ENCODE measurements around the gene ATF7. TPM values are rescaled to one million over a fixed set of nuclear protein-coding genes. Genes with fewer than 3 reads are reported as not detected.

The ATF7 gene
- 10 to 100 TPM; 22.1 to 24.7 TPM for total RNA-seq

DNA sequence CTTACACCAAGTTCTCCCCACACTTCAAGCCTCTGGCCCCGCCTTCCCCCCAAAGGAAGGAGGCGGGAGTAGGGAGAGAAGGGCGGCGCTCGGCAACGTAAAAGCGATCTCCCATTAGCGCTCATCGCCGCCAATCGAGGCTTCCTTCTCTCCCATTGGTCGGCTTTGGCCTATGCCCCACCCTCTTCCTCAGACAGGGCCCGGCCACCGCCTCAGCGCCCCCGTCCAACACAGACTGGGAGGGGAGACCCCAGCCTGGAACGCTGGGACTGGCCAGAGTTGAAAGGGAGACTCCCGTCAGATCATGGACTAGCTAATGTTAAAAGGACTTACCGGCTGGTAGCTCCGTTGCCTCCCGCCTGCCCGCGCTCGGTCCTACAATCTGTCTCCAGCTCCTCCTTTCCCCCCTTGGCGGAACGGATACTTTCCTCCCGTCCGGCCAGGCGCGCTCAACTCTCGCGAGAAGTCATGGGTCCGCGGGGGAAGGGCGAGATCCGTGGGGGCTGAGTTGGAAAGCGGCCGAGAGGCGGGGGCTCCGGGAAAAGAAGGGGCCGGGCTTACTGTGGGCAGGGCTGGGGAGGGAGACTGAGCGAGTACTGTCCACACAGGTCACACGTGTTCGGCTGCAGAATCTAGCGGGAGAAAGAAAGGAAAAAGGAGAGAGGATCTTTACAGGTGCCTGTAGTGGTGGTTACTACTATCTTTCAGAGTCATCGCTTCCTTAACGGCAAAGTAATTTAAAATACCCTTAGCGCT, at the start of gene ATF7:
TSS of gene ATF7 (minus strand) at position 437 of the 756 bp plus-strand sequence. CDS start 25,382 bp downstream, outside the sequence.
- peaks cover 0 to 40% of the 10 kb centered on the region in 2 donors for H3K4me1 ChIP-seq
- no peaks in the 10 kb centered on the region for H3K27me3 ChIP-seq
- H3K9me3 ChIP-seq = no peaks in the 10 kb centered on the region
- H3K4me3 ChIP-seq = peak within 1 kb of the TSS; percentile 58 to 67
- H3K36me3 ChIP-seq = no peaks in the 10 kb centered on the region
- TF ChIP-seq, protein P1, sequence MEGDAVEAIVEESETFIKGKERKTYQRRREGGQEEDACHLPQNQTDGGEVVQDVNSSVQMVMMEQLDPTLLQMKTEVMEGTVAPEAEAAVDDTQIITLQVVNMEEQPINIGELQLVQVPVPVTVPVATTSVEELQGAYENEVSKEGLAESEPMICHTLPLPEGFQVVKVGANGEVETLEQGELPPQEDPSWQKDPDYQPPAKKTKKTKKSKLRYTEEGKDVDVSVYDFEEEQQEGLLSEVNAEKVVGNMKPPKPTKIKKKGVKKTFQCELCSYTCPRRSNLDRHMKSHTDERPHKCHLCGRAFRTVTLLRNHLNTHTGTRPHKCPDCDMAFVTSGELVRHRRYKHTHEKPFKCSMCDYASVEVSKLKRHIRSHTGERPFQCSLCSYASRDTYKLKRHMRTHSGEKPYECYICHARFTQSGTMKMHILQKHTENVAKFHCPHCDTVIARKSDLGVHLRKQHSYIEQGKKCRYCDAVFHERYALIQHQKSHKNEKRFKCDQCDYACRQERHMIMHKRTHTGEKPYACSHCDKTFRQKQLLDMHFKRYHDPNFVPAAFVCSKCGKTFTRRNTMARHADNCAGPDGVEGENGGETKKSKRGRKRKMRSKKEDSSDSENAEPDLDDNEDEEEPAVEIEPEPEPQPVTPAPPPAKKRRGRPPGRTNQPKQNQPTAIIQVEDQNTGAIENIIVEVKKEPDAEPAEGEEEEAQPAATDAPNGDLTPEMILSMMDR (IDR thresholded peaks at IDR 0.05) = no peak
- DNase-seq (ENCODE audit: low spot score) = peak; percentile 98
- H3K27ac ChIP-seq = peak within 1 kb of the TSS; percentile 91 to 93

DNA sequence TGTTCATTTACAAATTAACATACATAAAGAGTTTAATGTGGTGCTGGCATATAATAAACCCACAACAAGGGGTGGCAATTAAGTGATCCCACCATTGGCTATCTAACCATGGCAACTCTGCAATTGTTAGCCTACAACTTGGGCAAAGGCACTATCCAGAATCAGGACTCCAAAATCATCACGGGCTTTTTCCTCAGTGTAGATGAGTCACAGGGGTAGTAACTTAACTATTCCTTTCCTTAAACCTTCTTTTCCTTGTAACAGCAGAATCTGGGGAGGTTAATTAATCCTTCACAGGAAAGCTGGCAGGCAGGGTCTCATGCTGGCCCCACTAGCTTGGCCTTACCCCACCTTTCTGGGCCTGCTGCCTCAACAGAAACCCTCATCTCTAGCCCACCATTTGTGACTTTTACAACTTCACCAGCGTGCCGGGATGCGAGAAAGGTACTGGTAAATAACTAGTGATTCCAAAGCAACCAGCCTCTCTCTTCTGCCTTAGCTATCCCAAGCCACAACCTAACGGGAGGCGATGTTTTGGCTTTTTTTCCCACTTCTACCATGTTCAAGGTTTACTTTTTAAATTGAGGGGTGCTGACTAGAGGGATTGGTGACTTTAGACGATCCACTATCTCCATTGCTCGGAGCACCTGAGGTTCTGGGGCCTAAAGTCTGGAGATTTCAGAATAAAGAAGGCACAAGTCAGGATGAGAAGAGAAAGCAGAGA, 49.0 kb upstream of the ATF7 start:
- H3K4me3 ChIP-seq = peak overlapping the region; percentile 71 to 74
- no peak for DNase-seq (ENCODE audit: low spot score)
- peak overlapping the region; percentile 91 to 92 for H3K27ac ChIP-seq
- H3K36me3 ChIP-seq = peaks cover 32% of the 10 kb centered on the region
- H3K4me1 ChIP-seq = peaks cover 0 to 42% of the 10 kb centered on the region in 2 donors
- H3K9me3 ChIP-seq = no peaks in the 10 kb centered on the region
- TF ChIP-seq, protein P1 (IDR thresholded peaks at IDR 0.05) = no peak
- no peaks in the 10 kb centered on the region for H3K27me3 ChIP-seq

DNA sequence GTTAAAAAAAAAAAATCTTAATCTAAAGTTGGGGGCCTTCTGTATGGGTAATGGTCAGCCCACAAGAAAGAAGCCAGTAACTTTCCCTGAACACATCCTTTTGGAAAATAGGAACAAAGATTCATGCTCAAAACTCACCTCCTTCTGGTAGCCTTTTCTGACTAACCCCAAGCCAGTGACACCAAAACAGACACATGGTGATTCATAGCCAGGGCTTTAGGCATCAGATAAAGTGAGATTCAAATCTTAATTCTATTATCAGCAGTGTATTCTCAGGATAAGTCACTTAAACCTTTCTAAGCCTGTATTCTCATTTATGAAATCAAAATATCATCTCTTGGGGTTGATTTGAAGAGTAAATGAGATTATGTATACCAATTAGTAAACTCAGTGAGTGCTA, 44.8 kb upstream of the ATF7 start:
- no peak overlapping the region for H3K27ac ChIP-seq
- TF ChIP-seq, protein P1 (IDR thresholded peaks at IDR 0.05) = no peak
- H3K4me3 ChIP-seq = no peak overlapping the region
- DNase-seq (ENCODE audit: low spot score) = no peak
- H3K4me1 ChIP-seq = peaks cover 0 to 34% of the 10 kb centered on the region in 2 donors
- peaks cover 72% of the 10 kb centered on the region for H3K36me3 ChIP-seq
- no peaks in the 10 kb centered on the region for H3K9me3 ChIP-seq
- H3K27me3 ChIP-seq = no peaks in the 10 kb centered on the region

DNA sequence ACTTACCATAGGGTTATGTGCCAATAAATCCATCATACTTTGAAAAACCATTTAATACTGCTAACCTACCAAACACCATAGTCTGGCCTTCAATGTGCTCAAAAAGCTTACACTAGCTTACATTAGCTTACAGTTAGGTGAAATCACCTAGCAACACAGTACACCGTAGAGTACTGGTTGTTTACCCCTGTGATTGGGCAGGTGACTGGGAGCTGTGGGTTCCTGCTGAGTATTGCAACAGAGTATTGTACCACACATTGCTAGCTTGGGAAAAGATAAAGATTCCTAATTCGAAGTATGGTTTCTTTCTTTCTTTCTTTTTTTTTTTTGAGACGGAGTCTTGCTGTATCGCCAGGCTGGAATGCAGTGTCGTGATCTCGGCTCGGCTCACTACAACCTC, 44.1 kb upstream of the ATF7 start:
- peaks cover 79% of the 10 kb centered on the region for H3K36me3 ChIP-seq
- no peaks in the 10 kb centered on the region for H3K9me3 ChIP-seq
- TF ChIP-seq, protein P1 (IDR thresholded peaks at IDR 0.05) = no peak
- H3K4me1 ChIP-seq = peaks cover 0 to 33% of the 10 kb centered on the region in 2 donors
- H3K4me3 ChIP-seq = no peak overlapping the region
- no peak for DNase-seq (ENCODE audit: low spot score)
- H3K27me3 ChIP-seq = no peaks in the 10 kb centered on the region
- H3K27ac ChIP-seq = no peak overlapping the region

DNA sequence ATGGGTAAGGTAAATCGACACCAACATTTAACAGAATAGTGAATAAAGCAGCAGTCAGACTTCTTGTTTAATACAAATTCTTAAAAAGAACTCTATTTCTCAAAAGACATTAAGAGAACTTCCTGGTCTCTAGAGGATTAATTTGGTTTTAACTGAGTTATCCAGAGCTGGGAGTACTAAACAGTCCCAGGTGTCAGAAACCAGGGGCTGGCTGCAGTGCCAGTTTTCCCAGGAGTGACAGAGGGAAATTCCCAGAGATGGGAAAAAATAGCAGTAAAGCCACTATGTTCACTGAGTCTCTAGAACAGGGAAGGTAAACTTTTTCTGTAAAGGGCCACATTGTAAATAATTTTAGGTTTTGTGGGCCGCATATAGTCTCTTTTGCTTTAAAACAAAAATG, 40.9 kb upstream of the ATF7 start:
- Histone ChIP-seq H3K4me1 (peaks cover 0 to 16% of the 10 kb centered on the region in 2 donors), H3K9me3 (no peaks in the 10 kb centered on the region), H3K36me3 (peaks cover 87% of the 10 kb centered on the region), H3K27ac (no peak overlapping the region), H3K27me3 (no peaks in the 10 kb centered on the region), H3K4me3 (no peak overlapping the region)
- TF ChIP-seq, protein P1 (IDR thresholded peaks at IDR 0.05) = no peak
- no peak for DNase-seq (ENCODE audit: low spot score)

Data from right atrium auricular region (tissue), 2 donors.